RWPE1 (cell line): ENCODE measurements around the gene MYO1B.

ENCODE experiments used
- CTCF ChIA-PET: fragments of 350-600 bp; sonication (Branson Sonifier 250); formaldehyde crosslinking; extraction: SDS; loops from one replicate; lab custom pipeline; 2021; lab: Yijun Ruan, JAX
- POLR2A ChIA-PET: fragments of 400-600 bp; formaldehyde crosslinking; extraction: SDS; loops from one replicate; lab custom pipeline; 2020; ENCODE audit warnings: antibody characterized with exemption; ENCODE audit not compliant: low non-redundant PET; lab: Yijun Ruan, JAX
- DNase-seq: peaks from one replicate; pipeline ENCODE4 v3.0.0; 2012; ENCODE audit warnings: low spot score
- H3K27ac ChIP-seq: fragments of 450-650 bp; 2 replicates; pipeline ENCODE4 v1.5.1; 2017
- CTCF ChIP-seq: fragments of 450-650 bp; conservative IDR thresholded peaks from 2 replicates; pipeline ENCODE4 v1.5.1; 2017; ENCODE audit warnings: low read depth, mild to moderate bottlenecking

MYO1B gene

GRCh38 chr2:191202881-191203397 lies 42.3 kb upstream of the MYO1B start:
- POLR2A ChIA-PET: no interaction called here
- DNase-seq: no peak
- TF ChIP-seq CTCF: no peak
- peak overlapping the region; percentile 98 for H3K27ac ChIP-seq
- CTCF ChIA-PET: no interaction called here

GRCh38 chr2:191204433-191204832 lies 40.8 kb upstream of the MYO1B start:
- no peak overlapping the region; the same call in 1 of the 2 replicates for H3K27ac ChIP-seq
- no peak for TF ChIP-seq CTCF
- CTCF ChIA-PET: interaction anchor here (0.6 to 1.1 kb wide), 2 partner anchors 37 to 435 kb away, joined by 3 read pairs; no protein-coding TSS in a partner anchor
- POLR2A ChIA-PET: no interaction called here
- DNase-seq: no peak

GRCh38 chr2:191206613-191207471 lies 38.4 kb upstream of the MYO1B start:
- no peak overlapping the region for H3K27ac ChIP-seq
- no peak for TF ChIP-seq CTCF
- no peak for DNase-seq
- ChIA-PET POLR2A (no interaction called here), CTCF (no interaction called here)

- no peak for DNase-seq
- H3K27ac ChIP-seq: no peak overlapping the region
- TF ChIP-seq CTCF: no peak
- ChIA-PET CTCF (no interaction called here), POLR2A (no interaction called here)
These were observed 35.9 kb upstream of the MYO1B start for GRCh38 chr2:191209340-191209739.

GRCh38 chr2:191212119-191212518 lies 33.1 kb upstream of the MYO1B start:
- no peak for DNase-seq
- ChIA-PET POLR2A (no interaction called here), CTCF (no interaction called here)
- TF ChIP-seq CTCF: no peak
- H3K27ac ChIP-seq: no peak overlapping the region

GRCh38 chr2:191213333-191213732 lies 31.9 kb upstream of the MYO1B start:
- TF ChIP-seq CTCF: no peak
- DNase-seq: no peak
- ChIA-PET POLR2A (no interaction called here), CTCF (interaction anchor here (0.7 kb wide), 1 partner anchor 176 kb away, joined by 3 read pairs; no protein-coding TSS in a partner anchor)
- no peak overlapping the region for H3K27ac ChIP-seq
